IMR-90 (cell line): Measurements from ENCODE around the gene SCFD1. TPM values are rescaled to one million over a fixed set of nuclear protein-coding genes. Genes with fewer than 3 reads are reported as not detected.

ENCODE experiments used
- ATAC-seq: fragments of 200-7000 bp; cut with Tn5 transposase; 2 replicates; pipeline ENCODE4 v1.9.1; 2020; ENCODE audit warnings: low read depth, mild to moderate bottlenecking, moderate library complexity
- BruUV-seq: library from RNA; stranded (reverse); fragments of 400-500 nt; replicated peaks from 2 replicates; lab custom pipeline; 2021; lab: Mats Ljungman, UMichigan
- CTCF ChIA-PET: fragments of 300-600 bp; formaldehyde crosslinking; extraction: SDS; loops from one replicate; lab custom pipeline; 2021; ENCODE audit warnings: antibody characterized with exemption; lab: Yijun Ruan, JAX
- POLR2A ChIA-PET: fragments of 300-600 bp; sonication (Branson Sonifier 250); formaldehyde crosslinking; loops from one replicate; lab custom pipeline; 2022; ENCODE audit warnings: antibody characterized with exemption; ENCODE audit not compliant: unreplicated experiment; lab: Charles Lee
- DNase-seq: peaks from one replicate; pipeline ENCODE4 v3.0.0; 2013
- H2AFZ ChIP-seq: replicated peaks from 2 replicates; pipeline ENCODE3; 2013; ENCODE audit warnings: low read length, mild to moderate bottlenecking; ENCODE audit not compliant: poor library complexity
- H2AK5ac ChIP-seq: 2 replicates; pipeline ENCODE4 v1.6.1; 2013; ENCODE audit warnings: low read depth, low read length, inconsistent platforms
- H2AK9ac ChIP-seq: replicated peaks from 2 replicates; pipeline ENCODE3; 2013; ENCODE audit warnings: mild to moderate bottlenecking, low read depth, low read length, moderate library complexity; ENCODE audit not compliant: poor library complexity
- H2BK120ac ChIP-seq: 2 replicates; pipeline ENCODE4 v1.6.1; 2013; ENCODE audit warnings: low read depth, low read length, inconsistent platforms
- H2BK15ac ChIP-seq: 3 replicates; pipeline ENCODE4 v1.6.1; 2013; ENCODE audit warnings: low read depth, low read length, inconsistent platforms
- H2BK20ac ChIP-seq: 2 replicates; pipeline ENCODE4 v1.6.1; 2013; ENCODE audit warnings: low read depth, mild to moderate bottlenecking, inconsistent platforms, low read length, moderate library complexity
- H2BK5ac ChIP-seq: 2 replicates; pipeline ENCODE4 v1.6.1; 2013; ENCODE audit warnings: mild to moderate bottlenecking, low read depth, low read length, inconsistent platforms; ENCODE audit not compliant: poor library complexity, severe bottlenecking
- H3K14ac ChIP-seq: replicated peaks from 2 replicates; pipeline ENCODE4 v1.6.1; 2013; ENCODE audit warnings: low read depth, low read length, inconsistent platforms
- H3K18ac ChIP-seq: 2 replicates; pipeline ENCODE4 v1.6.1; 2013; ENCODE audit warnings: low read depth, low read length, control low read depth
- H3K23ac ChIP-seq: 2 replicates; pipeline ENCODE4 v1.6.1; 2013; ENCODE audit warnings: low read depth, low read length, inconsistent platforms
- H3K27ac ChIP-seq: 2 replicates; pipeline ENCODE4 v1.5.1; 2013; ENCODE audit warnings: mild to moderate bottlenecking, control low read depth, low read length; ENCODE audit not compliant: insufficient read depth
- H3K27me3 ChIP-seq: 2 replicates; pipeline ENCODE4 v1.6.1; 2013; ENCODE audit warnings: low read length; ENCODE audit not compliant: control insufficient read depth, insufficient read depth
- H3K36me3 ChIP-seq: 2 replicates; pipeline ENCODE4 v1.6.1; 2013; ENCODE audit warnings: low read length, mixed read lengths; ENCODE audit not compliant: control insufficient read depth, insufficient read depth
- H3K4ac ChIP-seq: 2 replicates; pipeline ENCODE4 v1.6.1; 2013; ENCODE audit warnings: low read depth, low read length, inconsistent platforms
- H3K4me1 ChIP-seq: 2 replicates; pipeline ENCODE4 v1.6.1; 2013; ENCODE audit warnings: low read length, mixed read lengths; ENCODE audit not compliant: control insufficient read depth, insufficient read depth
- H3K4me2 ChIP-seq: 2 replicates; pipeline ENCODE4 v1.6.1; 2013; ENCODE audit warnings: low read depth, mild to moderate bottlenecking, control low read depth, low read length, moderate library complexity
- H3K4me3 ChIP-seq: 2 replicates; pipeline ENCODE4 v1.5.1; 2013; ENCODE audit warnings: low read depth, mild to moderate bottlenecking, control low read depth, low read length, moderate library complexity; ENCODE audit not compliant: insufficient read depth
- H3K56ac ChIP-seq: 2 replicates; pipeline ENCODE4 v1.6.1; 2013; ENCODE audit warnings: low read length, inconsistent platforms; ENCODE audit not compliant: insufficient read depth; ENCODE audit errors: extremely low read depth
- H3K79me1 ChIP-seq, 2 experiments: 2 replicates each; pipeline ENCODE4 v1.6.1; 2013; ENCODE audit warnings: low read length in 2 of 2, inconsistent platforms in 1 of 2, low read depth in 1 of 2
- H3K9ac ChIP-seq: 2 replicates; pipeline ENCODE4 v1.6.1; 2013; ENCODE audit warnings: low read depth, low read length, control low read depth
- H3K9me1 ChIP-seq: 2 replicates; pipeline ENCODE4 v1.6.1; 2013; ENCODE audit warnings: low read length, inconsistent platforms; ENCODE audit not compliant: insufficient read depth
- H3K9me3 ChIP-seq: 2 replicates; pipeline ENCODE4 v1.6.1; 2013; ENCODE audit warnings: low read length; ENCODE audit not compliant: control insufficient read depth, insufficient read depth
- H4K20me1 ChIP-seq: 2 replicates; pipeline ENCODE4 v1.6.1; 2013; ENCODE audit warnings: low read length, inconsistent platforms; ENCODE audit not compliant: insufficient read depth
- H4K5ac ChIP-seq: 2 replicates; pipeline ENCODE4 v1.6.1; 2013; ENCODE audit warnings: mild to moderate bottlenecking, low read depth, low read length, control low read depth
- H4K8ac ChIP-seq, 2 experiments: 2 replicates each; pipeline ENCODE4 v1.6.1; 2013; ENCODE audit warnings: low read depth in 2 of 2, low read length in 2 of 2, control low read depth in 1 of 2, inconsistent platforms in 1 of 2
- H4K91ac ChIP-seq: 2 replicates; pipeline ENCODE4 v1.6.1; 2013; ENCODE audit warnings: low read depth, low read length, inconsistent platforms; ENCODE audit not compliant: insufficient read depth
- CTCF ChIP-seq: conservative IDR thresholded peaks from 2 replicates; pipeline ENCODE4 v1.5.1; 2012; ENCODE audit warnings: mild to moderate bottlenecking, low read depth, low read length, improper control_type of control experiment
- ELK1 ChIP-seq: fragments of 150-350 bp; IDR thresholded peaks from 2 replicates; pipeline ENCODE4 v1.6.1; 2016; ENCODE audit warnings: low read depth, mild to moderate bottlenecking, low read length, moderate library complexity, borderline replicate concordance
- FOS ChIP-seq: fragments of 150-350 bp; IDR thresholded peaks from 2 replicates; pipeline ENCODE4 v1.6.1; 2016; ENCODE audit warnings: low read depth, low read length
- MAFK ChIP-seq: IDR thresholded peaks from 2 replicates; pipeline ENCODE4 v1.6.1; 2012; ENCODE audit warnings: low read depth, low read length, improper control_type of control experiment
- POLR2A ChIP-seq: IDR thresholded peaks from 2 replicates; pipeline ENCODE4 v1.6.1; 2012; ENCODE audit warnings: mild to moderate bottlenecking, low read depth, low read length
- RAD21 ChIP-seq: IDR thresholded peaks from 2 replicates; pipeline ENCODE4 v1.6.1; 2012; ENCODE audit warnings: low read length, improper control_type of control experiment
- RCOR1 ChIP-seq: IDR thresholded peaks from 2 replicates; pipeline ENCODE4 v1.6.1; 2012; ENCODE audit warnings: mild to moderate bottlenecking, low read length, improper control_type of control experiment; ENCODE audit not compliant: insufficient replicate concordance
- SMC3 ChIP-seq: fragments of 150-350 bp; IDR thresholded peaks from 2 replicates; pipeline ENCODE4 v1.6.1; 2016; ENCODE audit warnings: low read depth, mild to moderate bottlenecking, antibody characterized with exemption, low read length, moderate library complexity
- dilution Hi-C: fragments of 300-500 bp; cut with HindIII; formaldehyde crosslinking; loops from one replicate; pipeline ENCODE4 v1.14.3; 2018; ENCODE audit warnings: low sequenced_read_pairs; ENCODE audit not compliant: unreplicated experiment
- in situ Hi-C: fragments of 300-500 bp; cut with MboI; formaldehyde crosslinking; loops from 3 replicates; pipeline ENCODE4 v1.14.3; 2019; ENCODE audit warnings: low sequenced_read_pairs, inconsistent platforms, mixed read lengths
- intact Hi-C: fragments of 100-400 bp; cut with micrococcal nuclease; formaldehyde crosslinking; loops from 2 replicates; pipeline ENCODE4 v1.10.0; 2022
- polyA plus RNA-seq, 3 experiments: library from polyadenylated mRNA; depleted of rRNA; stranded (reverse); fragments of >200 nt; gene quantifications; 2 replicates each; pipeline ENCODE4 v1.2.3, GENCODE V29; 2012; ENCODE audit warnings: low replicate concordance in 1 of 3
- total RNA-seq: library from RNA; depleted of rRNA; stranded (reverse); fragments of >200 nt; gene quantifications from 2 replicates; pipeline ENCODE4 v1.2.3, GENCODE V29; 2012

SCFD1 gene
- total and polyA plus RNA-seq, 2 of the 4 experiments (the other 2 are of a cell fraction), result 51.4 to 74.0 TPM

- no peak for ATAC-seq
- Histone ChIP-seq H2BK20ac (no peak overlapping the region), H3K4ac (no peak overlapping the region), H2BK120ac (no peak overlapping the region), H3K4me1 (no peaks in the 10 kb centered on the region), H2BK15ac (no peak overlapping the region), H3K18ac (no peak overlapping the region), H3K9me3 (0 out of 2 replicates have a peak, but pooled peaks cover under 1% of the 10 kb centered on the region), H2AK5ac (no peak overlapping the region), H3K36me3 (peaks cover 16% of the 10 kb centered on the region), H4K20me1 (no peaks in the 10 kb centered on the region), H4K8ac (no peak overlapping the region), H3K27ac (no peak overlapping the region), H2AFZ (no peak overlapping the region), H3K79me1 (peaks cover 7 to 12% of the 10 kb centered on the region in 2 experiments), H4K5ac (no peak overlapping the region), H3K14ac (no peak overlapping the region), H3K23ac (no peak overlapping the region), H3K9ac (no peak overlapping the region), H3K27me3 (no peaks in the 10 kb centered on the region), H2BK5ac (no peak overlapping the region), H3K4me2 (no peak overlapping the region), H3K56ac (no peak overlapping the region), H3K9me1 (peaks cover 2% of the 10 kb centered on the region; the same call in 1 of the 2 replicates), H4K91ac (no peak overlapping the region), H2AK9ac (no peak overlapping the region), H3K4me3 (no peak overlapping the region)
- no peak for DNase-seq
- intact Hi-C loops, result loop anchor here (10.0 kb wide), 1 partner anchor 216 kb away; no protein-coding TSS in a partner anchor
- POLR2A ChIA-PET, result no interaction called here
- in situ Hi-C loops, result no loop called here
- TF ChIP-seq ELK1, result no peak
- no peak for TF ChIP-seq POLR2A
- TF ChIP-seq MAFK, result 0 out of 2 replicates have a peak, but pooled peaks have one; percentile 51
- TF ChIP-seq RAD21, result no peak
- no peak for TF ChIP-seq RCOR1
- TF ChIP-seq SMC3, result no peak
- TF ChIP-seq FOS, result no peak
- no peak for TF ChIP-seq CTCF
- CTCF ChIA-PET, result interaction anchor here (1.1 kb wide), 1 partner anchor 18 kb away, joined by 3 read pairs; no protein-coding TSS in a partner anchor
- no TSS peak for BruUV-seq
- dilution Hi-C loops, result no loop called here
Observed at GRCh38 chr14:30678926-30679431, 56.9 kb downstream of the SCFD1 start.
